Pancreas (tissue), 10 donors: Measurements from ENCODE around the gene GDAP2. TPM values are rescaled to one million over a fixed set of nuclear protein-coding genes. Genes with fewer than 3 reads are reported as not detected.

Experiments used
- ATAC-seq, 4 donors: fragments of 200-7000 bp; cut with Tn5 transposase; one replicate each; pipeline versions ENCODE4 v1.8.0 to v1.9.1; 2020; ENCODE audit warnings: mild to moderate bottlenecking in 4 of 4, moderate library complexity in 4 of 4
- DNase-seq, 6 donors: peaks; one replicate each; pipeline ENCODE4 v3.0.0-alpha.2; 2020
- FAIRE-seq: peaks from 2 replicates; lab custom pipeline; 2012; peaks lifted over from hg19 to GRCh38; lab: Jason Lieb, UNC
- H3K27ac ChIP-seq, 4 donors: fragments of 200-600 bp; sonication (generic); 1 replicate in 3 of 4; 2 replicates in 1 of 4; pipeline versions ENCODE4 v1.5.0 to v1.8.0; 2020
- H3K27me3 ChIP-seq, 4 donors: fragments of 200-600 bp; one replicate each; pipeline ENCODE4 v1.8.0; 2021
- H3K36me3 ChIP-seq, 3 donors: fragments of 200-600 bp; sonication (generic) in 1 of 3; one replicate each; pipeline versions ENCODE4 v1.5.0 to v1.8.0; 2020 to 2021
- H3K4me1 ChIP-seq, 3 donors: fragments of 200-600 bp; one replicate each; pipeline ENCODE4 v1.8.0; 2021
- H3K4me3 ChIP-seq, 4 donors: fragments of 200-600 bp; sonication (generic) in 2 of 4; one replicate each; pipeline versions ENCODE4 v1.5.0 to v1.8.0; 2020 to 2021
- H3K9me3 ChIP-seq, 4 donors: fragments of 200-600 bp; one replicate each; pipeline ENCODE4 v1.8.0; 2021
- WGBS, 2 donors: extraction: QIAGEN DNeasy Blood & Tissue Kit; methylation state at CpG; one replicate each; pipeline ENCODE4 v1.1.7; 2013; 5-methylcytosine and 5-hydroxymethylcytosine counted together
- intact Hi-C, 3 donors: fragments of 100-400 bp; cut with DNase I; formaldehyde crosslinking; loops; one replicate each; pipeline versions ENCODE4 v1.11.1 to v1.14.2; 2022
- polyA plus RNA-seq, 2 donors: library from polyadenylated mRNA; stranded (reverse); fragments of 200-250 nt; gene quantifications; one replicate each; pipeline ENCODE4 v1.2.3, GENCODE V29; 2013
- total RNA-seq, 6 donors: library from RNA; stranded (reverse); fragmentation: NEBNext Ultra II Directional in 4 of 6; extraction: Animal tissue kit (Norgen Biotek cat#: 25700) in 4 of 6; gene quantifications; one replicate each; pipeline versions ENCODE4 v1.2.1 to v1.2.4, GENCODE V29; 2021 to 2023
- TF ChIP-seq, protein P1 (sequence below), 4 donors: fragments of 200-600 bp; sonication (generic) in 3 of 4; IDR thresholded peaks; one replicate each; pipeline versions ENCODE4 v1.5.0 to v1.8.0; 2021; ENCODE audit warnings: antibody characterized with exemption in 4 of 4
- donor health status: healthy with polysubstance abuse.
- donor health status: DM: no; HTN: no; CAD: no; lungs with moderate emphysema.
- donor health status: DM: no; HTN: no; CAD: no.
- donor health status: control.
- donor health status: control.
- donor health status: Bipolar disorder and iron deficiency.
- donor health status: DM: yes; HTN: yes; CAD: no.
- donor health status: DM: no; HTN: no; CAD: no.
- donor health status: DM: no; HTN: no; CAD: no.
- donor health status: DM: yes; HTN: yes; CAD: no.

The GDAP2 gene
- total and polyA plus RNA-seq, 8 donors, result 2.0 to 24.1 (median 14.7) TPM

DNA sequence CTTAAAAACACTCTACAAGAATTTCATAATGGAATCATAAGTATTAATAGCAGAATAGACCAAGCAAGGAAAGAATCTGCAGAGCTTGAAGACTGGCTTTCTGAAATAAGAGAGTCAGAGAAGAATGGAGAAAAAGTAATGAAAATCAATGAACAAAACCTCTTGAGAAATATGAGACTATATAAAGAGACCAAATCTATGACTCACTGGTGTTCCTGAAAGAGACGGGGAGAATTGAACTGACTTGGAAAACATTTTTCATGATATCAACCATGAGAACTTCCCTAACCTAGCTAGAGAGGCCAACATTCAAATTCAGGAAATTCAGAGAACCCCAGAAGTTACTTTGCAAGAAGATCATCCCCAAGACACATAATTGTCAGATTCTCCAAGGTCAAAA is 85.6 kb downstream of the GDAP2 start:
- FAIRE-seq (no peak), DNase-seq (no peak), ATAC-seq (no peak)
- Histone ChIP-seq H3K27ac (no peak overlapping the region), H3K27me3 (no peaks in the 10 kb centered on the region), H3K4me3 (no peak overlapping the region), H3K9me3 (no peaks in the 10 kb centered on the region), H3K36me3 (no peaks in the 10 kb centered on the region), H3K4me1 (peaks cover 11 to 22% (median 14%) of the 10 kb centered on the region in 3 donors)
- WGBS, 2 donors, result 68 to 75% methylated on average over 1 of the region's 1 CpG
- intact Hi-C loops, result no loop called here
- TF ChIP-seq, protein P1, sequence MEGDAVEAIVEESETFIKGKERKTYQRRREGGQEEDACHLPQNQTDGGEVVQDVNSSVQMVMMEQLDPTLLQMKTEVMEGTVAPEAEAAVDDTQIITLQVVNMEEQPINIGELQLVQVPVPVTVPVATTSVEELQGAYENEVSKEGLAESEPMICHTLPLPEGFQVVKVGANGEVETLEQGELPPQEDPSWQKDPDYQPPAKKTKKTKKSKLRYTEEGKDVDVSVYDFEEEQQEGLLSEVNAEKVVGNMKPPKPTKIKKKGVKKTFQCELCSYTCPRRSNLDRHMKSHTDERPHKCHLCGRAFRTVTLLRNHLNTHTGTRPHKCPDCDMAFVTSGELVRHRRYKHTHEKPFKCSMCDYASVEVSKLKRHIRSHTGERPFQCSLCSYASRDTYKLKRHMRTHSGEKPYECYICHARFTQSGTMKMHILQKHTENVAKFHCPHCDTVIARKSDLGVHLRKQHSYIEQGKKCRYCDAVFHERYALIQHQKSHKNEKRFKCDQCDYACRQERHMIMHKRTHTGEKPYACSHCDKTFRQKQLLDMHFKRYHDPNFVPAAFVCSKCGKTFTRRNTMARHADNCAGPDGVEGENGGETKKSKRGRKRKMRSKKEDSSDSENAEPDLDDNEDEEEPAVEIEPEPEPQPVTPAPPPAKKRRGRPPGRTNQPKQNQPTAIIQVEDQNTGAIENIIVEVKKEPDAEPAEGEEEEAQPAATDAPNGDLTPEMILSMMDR (IDR thresholded peaks at IDR 0.05), result no peak

DNA sequence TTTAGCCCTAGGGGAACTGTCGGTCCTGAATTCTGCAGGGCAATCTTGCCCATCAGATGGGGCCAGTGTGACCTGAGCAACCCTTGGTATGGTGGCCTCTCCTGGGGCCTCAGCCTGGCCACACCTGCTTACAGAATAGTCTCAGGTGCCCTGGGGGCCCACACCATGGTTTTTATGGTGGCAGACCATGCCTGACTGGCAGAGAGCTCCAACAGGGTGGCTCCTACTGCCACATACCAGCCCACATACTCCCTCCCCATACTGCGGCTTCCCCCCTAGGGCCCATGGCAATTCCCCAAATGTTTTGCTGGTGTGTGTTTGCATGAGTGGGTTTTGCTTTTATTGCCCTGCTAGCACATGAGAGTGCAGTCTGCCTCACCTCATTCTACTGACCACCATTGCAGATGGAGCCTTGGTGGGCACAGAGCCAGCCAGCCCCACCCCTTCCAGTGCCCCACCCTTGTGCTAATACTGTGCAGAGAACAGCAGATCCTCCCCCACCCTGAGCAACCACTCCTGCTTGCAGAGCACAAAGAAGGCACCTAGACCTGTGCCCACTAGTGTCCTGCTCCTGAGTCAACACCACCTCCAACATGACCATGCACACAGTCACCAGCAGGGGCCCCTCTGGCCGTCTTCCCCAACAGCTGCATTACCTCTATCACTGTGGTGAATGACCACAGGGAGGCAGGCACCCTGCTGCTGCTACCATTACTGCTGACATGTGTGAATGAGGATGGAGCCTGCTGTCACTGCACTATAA is 86.8 kb downstream of the GDAP2 start:
- FAIRE-seq (no peak), DNase-seq (peak in 2 of 6 donors; percentile 18 to 55), ATAC-seq (peak in 3 of 4 donors; percentile 38 to 50 (median 47))
- no peak overlapping the region for H3K4me3 ChIP-seq
- no peaks in the 10 kb centered on the region for H3K9me3 ChIP-seq
- intact Hi-C loops, result no loop called here
- 86 to 90% methylated on average over 3 of the region's 3 CpGs for WGBS, 2 donors
- no peaks in the 10 kb centered on the region for H3K27me3 ChIP-seq
- no peaks in the 10 kb centered on the region for H3K36me3 ChIP-seq
- TF ChIP-seq, protein P1 (IDR thresholded peaks at IDR 0.05), result no peak
- H3K27ac ChIP-seq, result no peak overlapping the region
- peaks cover 6 to 13% (median 7%) of the 10 kb centered on the region in 3 donors for H3K4me1 ChIP-seq

DNA sequence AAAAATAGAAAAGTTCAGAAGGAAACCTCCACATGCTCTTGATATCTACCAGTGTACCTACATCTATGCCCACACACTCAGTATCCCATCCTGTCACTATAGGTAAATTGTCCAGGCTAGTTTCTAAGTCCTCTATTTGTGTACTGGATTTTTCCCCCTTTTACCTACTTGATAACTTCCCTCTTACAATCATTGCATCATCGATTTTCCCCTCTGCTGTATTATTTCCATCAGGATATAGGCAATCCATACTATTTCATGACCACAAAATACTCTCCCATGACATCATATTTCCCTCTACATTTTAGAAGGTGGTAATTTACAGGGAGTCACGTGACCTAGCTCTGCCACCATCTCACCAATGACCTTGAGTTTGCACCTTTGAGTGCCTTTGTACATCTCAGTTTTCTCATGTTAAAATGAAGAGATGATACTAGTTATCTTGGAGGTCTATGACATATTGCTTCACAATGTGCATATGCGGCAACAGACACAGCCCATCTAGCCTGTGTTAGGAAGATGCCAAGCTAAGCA is 88.2 kb downstream of the GDAP2 start:
- Histone ChIP-seq H3K27me3 (no peaks in the 10 kb centered on the region), H3K9me3 (no peaks in the 10 kb centered on the region), H3K4me3 (no peak overlapping the region), H3K27ac (no peak overlapping the region), H3K36me3 (no peaks in the 10 kb centered on the region), H3K4me1 (peaks cover 0 to 3% (median 0%) of the 10 kb centered on the region in 3 donors)
- FAIRE-seq (no peak), DNase-seq (no peak), ATAC-seq (no peak)
- 94 to 96% methylated on average over 3 of the region's 3 CpGs for WGBS, 2 donors
- TF ChIP-seq, protein P1 (IDR thresholded peaks at IDR 0.05), result no peak
- intact Hi-C loops, result no loop called here

DNA sequence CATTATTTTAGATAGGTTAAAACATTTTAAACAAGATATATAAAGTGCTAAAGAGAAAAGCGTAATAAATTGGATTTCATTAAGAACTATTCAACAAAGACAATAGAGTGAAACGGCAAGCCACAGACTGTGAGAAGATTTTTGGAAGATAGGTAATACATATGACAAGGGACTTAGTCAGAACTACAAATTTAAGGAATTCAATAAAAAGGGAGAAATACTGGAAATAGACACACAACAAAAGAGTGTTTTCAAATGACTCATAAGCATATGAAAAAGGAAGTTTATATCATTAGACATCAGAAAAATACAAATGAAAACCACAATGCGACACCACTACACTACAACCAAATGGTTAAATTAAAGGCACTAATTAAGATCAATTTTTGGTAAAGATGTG is 90.5 kb downstream of the GDAP2 start:
- ATAC-seq (no peak), FAIRE-seq (no peak), DNase-seq (no peak)
- TF ChIP-seq, protein P1 (IDR thresholded peaks at IDR 0.05), result no peak
- 97 to 99% methylated on average over 3 of the region's 3 CpGs for WGBS, 2 donors
- H3K4me1 ChIP-seq, result no peaks in the 10 kb centered on the region
- H3K9me3 ChIP-seq, result no peaks in the 10 kb centered on the region
- no peak overlapping the region for H3K27ac ChIP-seq
- no peaks in the 10 kb centered on the region for H3K27me3 ChIP-seq
- no peaks in the 10 kb centered on the region for H3K36me3 ChIP-seq
- intact Hi-C loops, result no loop called here
- H3K4me3 ChIP-seq, result no peak overlapping the region

DNA sequence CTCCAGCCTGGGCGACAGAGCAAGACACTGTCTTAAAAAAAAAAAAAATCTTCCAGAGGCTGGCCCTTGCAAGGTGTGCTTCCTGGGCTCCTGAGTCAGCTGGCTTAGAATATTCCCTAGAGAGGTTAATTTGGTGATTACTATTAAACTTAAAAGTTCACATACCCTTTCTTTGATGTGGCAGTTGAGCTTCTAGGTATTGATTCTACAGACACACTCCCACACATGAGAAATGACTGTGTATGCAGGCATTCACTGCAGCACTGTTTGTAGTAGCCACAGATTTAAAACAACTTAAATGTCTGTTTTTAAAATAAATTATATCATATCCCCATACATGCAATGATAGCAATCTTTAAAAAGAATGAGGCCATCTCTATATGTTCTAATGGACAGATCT is 93.4 kb downstream of the GDAP2 start:
- WGBS, 2 donors, result 94% methylated on average over 1 of the region's 1 CpG
- no peaks in the 10 kb centered on the region for H3K27me3 ChIP-seq

More for the DNA sequence above, 93.4 kb downstream of the GDAP2 start:
- intact Hi-C loops, result no loop called here
- no peaks in the 10 kb centered on the region for H3K9me3 ChIP-seq
- FAIRE-seq (no peak), DNase-seq (no peak), ATAC-seq (no peak)
- peaks cover 0 to 7% (median 4%) of the 10 kb centered on the region in 3 donors for H3K4me1 ChIP-seq
- no peak overlapping the region for H3K27ac ChIP-seq
- H3K4me3 ChIP-seq, result no peak overlapping the region
- TF ChIP-seq, protein P1 (IDR thresholded peaks at IDR 0.05), result no peak
- H3K36me3 ChIP-seq, result no peaks in the 10 kb centered on the region
